ENCODE measurements around the gene OSM.

DNA sequence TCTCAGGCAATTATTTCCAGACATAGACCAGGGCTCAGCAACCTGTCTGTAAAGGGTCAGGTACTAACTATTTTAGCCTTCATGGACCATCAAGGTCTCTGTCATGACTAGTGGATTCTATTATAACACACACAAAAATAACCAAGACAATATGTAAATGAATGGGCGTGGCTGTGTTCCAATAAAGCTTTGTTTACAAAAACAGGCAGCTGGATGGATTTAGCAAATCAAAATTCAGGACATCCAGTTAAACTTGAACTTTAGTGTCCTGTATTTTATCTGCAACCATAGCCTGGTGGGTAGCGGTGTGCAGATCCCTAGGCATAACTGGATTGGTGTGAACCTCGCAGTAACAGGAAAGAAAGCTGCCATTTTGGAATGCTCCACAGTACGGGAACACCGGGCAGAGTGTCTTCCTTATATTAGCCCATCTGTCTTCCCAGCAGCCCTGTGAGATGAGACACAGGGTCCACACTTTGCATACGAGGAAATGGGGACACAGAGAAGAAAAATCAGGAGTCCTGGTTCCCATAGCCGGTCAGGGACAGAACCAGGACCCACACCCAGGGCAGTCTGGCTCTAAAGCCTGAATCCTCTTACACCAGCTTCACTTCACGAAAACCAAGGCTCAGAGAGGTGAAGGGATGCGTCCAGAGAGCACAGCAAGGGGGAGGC, 35.7 kb downstream of the OSM start:
- TF ChIP-seq, protein P1, sequence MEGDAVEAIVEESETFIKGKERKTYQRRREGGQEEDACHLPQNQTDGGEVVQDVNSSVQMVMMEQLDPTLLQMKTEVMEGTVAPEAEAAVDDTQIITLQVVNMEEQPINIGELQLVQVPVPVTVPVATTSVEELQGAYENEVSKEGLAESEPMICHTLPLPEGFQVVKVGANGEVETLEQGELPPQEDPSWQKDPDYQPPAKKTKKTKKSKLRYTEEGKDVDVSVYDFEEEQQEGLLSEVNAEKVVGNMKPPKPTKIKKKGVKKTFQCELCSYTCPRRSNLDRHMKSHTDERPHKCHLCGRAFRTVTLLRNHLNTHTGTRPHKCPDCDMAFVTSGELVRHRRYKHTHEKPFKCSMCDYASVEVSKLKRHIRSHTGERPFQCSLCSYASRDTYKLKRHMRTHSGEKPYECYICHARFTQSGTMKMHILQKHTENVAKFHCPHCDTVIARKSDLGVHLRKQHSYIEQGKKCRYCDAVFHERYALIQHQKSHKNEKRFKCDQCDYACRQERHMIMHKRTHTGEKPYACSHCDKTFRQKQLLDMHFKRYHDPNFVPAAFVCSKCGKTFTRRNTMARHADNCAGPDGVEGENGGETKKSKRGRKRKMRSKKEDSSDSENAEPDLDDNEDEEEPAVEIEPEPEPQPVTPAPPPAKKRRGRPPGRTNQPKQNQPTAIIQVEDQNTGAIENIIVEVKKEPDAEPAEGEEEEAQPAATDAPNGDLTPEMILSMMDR (IDR thresholded peaks at IDR 0.05): no peak
- TF ChIP-seq POLR2A (IDR thresholded peaks at IDR 0.05): no peak

Measured in thyroid gland (tissue), 4 donors.